HepG2 (cell line): ENCODE results near the gene CNTROB. TPM values are rescaled to one million over a fixed set of nuclear protein-coding genes. Genes with fewer than 3 reads are reported as not detected.
A peak's percentile ranks its signal among the peaks of the same experiment; 100 is the strongest.

ENCODE experiments used
- ATAC-seq: fragments of 200-7000 bp; cut with Tn5 transposase; 3 replicates; pipeline ENCODE4 v1.9.1; 2020; ENCODE audit warnings: mild to moderate bottlenecking, moderate library complexity
- BruUV-seq: library from RNA; stranded (reverse); fragments of 400-500 nt; replicated peaks from 2 replicates; lab custom pipeline; 2021; lab: Mats Ljungman, UMichigan
- CTCF ChIA-PET: fragments of 300-600 bp; formaldehyde crosslinking; extraction: SDS; loops from one replicate; lab custom pipeline; 2021; ENCODE audit warnings: low total read pairs, inconsistent platforms, low intra/inter-chr PET ratio; lab: Yijun Ruan, JAX
- POLR2A ChIA-PET: fragments of 350-600 bp; sonication (Branson Sonifier 250); formaldehyde crosslinking; loops from one replicate; lab custom pipeline; 2020; ENCODE audit warnings: antibody characterized with exemption, inconsistent platforms; lab: Yijun Ruan, JAX
- DNase-seq: peaks from one replicate; pipeline ENCODE4 v3.0.0-alpha.2; 2015; ENCODE audit warnings: low spot score
- FAIRE-seq: peaks from 3 replicates; lab custom pipeline; 2011; peaks lifted over from hg19 to GRCh38; lab: Jason Lieb, UNC
- H2AFZ ChIP-seq: one replicate; pipeline ENCODE4 v1.6.1; 2011; ENCODE audit warnings: low read length, inconsistent platforms
- H3K27ac ChIP-seq: fragments of 300-600 bp; 3 replicates; pipeline ENCODE4 v1.8.0; 2011; ENCODE audit warnings: mixed run types, mild to moderate bottlenecking, mixed read lengths, low read length, inconsistent platforms; ENCODE audit not compliant: insufficient read depth; ENCODE audit errors: extremely low read length
- H3K27me3 ChIP-seq, 2 experiments: fragments of 200-600 bp in 1 of 2; 2 replicates in 1 of 2; 3 replicates in 1 of 2; pipeline versions ENCODE4 v1.6.0 to v1.8.0; 2011; ENCODE audit warnings: low read length in 2 of 2, mild to moderate bottlenecking in 2 of 2, moderate library complexity in 2 of 2, inconsistent platforms in 1 of 2; ENCODE audit not compliant: insufficient read depth in 2 of 2, control insufficient read depth in 1 of 2
- H3K36me3 ChIP-seq, 2 experiments: fragments of 200-600 bp in 1 of 2; replicated peaks in 1 of 2; 2 replicates in 1 of 2; 3 replicates in 1 of 2; pipeline versions ENCODE4 v1.5.1 to v1.8.0; 2011; ENCODE audit warnings: low read length in 2 of 2, inconsistent platforms in 1 of 2; ENCODE audit not compliant: insufficient read depth in 2 of 2, control insufficient read depth in 1 of 2
- H3K4me1 ChIP-seq: 2 replicates; pipeline ENCODE4 v1.5.1; 2012; ENCODE audit warnings: low read length, inconsistent platforms; ENCODE audit not compliant: insufficient read depth
- H3K4me2 ChIP-seq: 2 replicates; pipeline ENCODE4 v1.6.0; 2011; ENCODE audit warnings: low read depth, low read length, inconsistent platforms
- H3K4me3 ChIP-seq, 3 experiments: fragments of 200-600 bp in 1 of 3; sonication (generic), shearing (Covaris generic) in 1 of 3; replicated peaks in 1 of 3; 2 replicates each; pipeline ENCODE4 v1.5.1; 2011 to 2016; ENCODE audit warnings: low read length in 3 of 3, inconsistent platforms in 2 of 3, low read depth in 2 of 3, mild to moderate bottlenecking in 2 of 3, control low read depth in 1 of 3, mixed read lengths in 1 of 3; ENCODE audit not compliant: insufficient read depth in 1 of 3
- H3K79me2 ChIP-seq: one replicate; pipeline ENCODE4 v1.6.1; 2011; ENCODE audit warnings: low read length, inconsistent platforms; ENCODE audit not compliant: insufficient read depth
- H3K9ac ChIP-seq: 2 replicates; pipeline ENCODE4 v1.6.0; 2011; ENCODE audit warnings: mild to moderate bottlenecking, low read depth, low read length, inconsistent platforms; ENCODE audit not compliant: insufficient read depth
- H3K9me3 ChIP-seq: 2 replicates; pipeline ENCODE4 v1.5.1; 2012; ENCODE audit warnings: mild to moderate bottlenecking, low read length
- H4K20me1 ChIP-seq: 2 replicates; pipeline ENCODE4 v1.6.0; 2011; ENCODE audit warnings: inconsistent platforms, mild to moderate bottlenecking, low read length, moderate library complexity; ENCODE audit not compliant: insufficient read depth
- ATF5 ChIP-seq: sonication (generic); formaldehyde crosslinking; IDR thresholded peaks from 2 replicates; pipeline ENCODE4 v1.4.0; 2020; ENCODE audit warnings: mild to moderate bottlenecking, low read depth, missing genetic modification reagents
- CREB3 ChIP-seq: sonication (generic); formaldehyde crosslinking; IDR thresholded peaks from 2 replicates; pipeline ENCODE4 v1.5.0; 2020; ENCODE audit warnings: missing genetic modification reagents
- FOSL2 ChIP-seq: sonication (generic); formaldehyde crosslinking; IDR thresholded peaks from 2 replicates; pipeline ENCODE4 v1.4.0; 2020; ENCODE audit warnings: missing genetic modification reagents
- GATAD2A ChIP-seq: IDR thresholded peaks from 2 replicates; pipeline ENCODE4 v1.6.1; 2016
- KMT2A ChIP-seq: sonication (generic); formaldehyde crosslinking; IDR thresholded peaks from 2 replicates; pipeline ENCODE4 v1.4.0; 2020; ENCODE audit warnings: missing genetic modification reagents
- NFATC3 ChIP-seq: sonication (generic); formaldehyde crosslinking; IDR thresholded peaks from 2 replicates; pipeline ENCODE4 v1.5.1; 2020; ENCODE audit warnings: mild to moderate bottlenecking, missing genetic modification reagents
- NKX3-1 ChIP-seq: sonication (generic); formaldehyde crosslinking; IDR thresholded peaks from 2 replicates; pipeline ENCODE4 v1.5.0; 2020; ENCODE audit warnings: missing genetic modification reagents
- PRDM15 ChIP-seq: sonication (generic); formaldehyde crosslinking; IDR thresholded peaks from 2 replicates; pipeline ENCODE4 v1.4.0; 2020; ENCODE audit warnings: missing genetic modification reagents
- SAP130 ChIP-seq: IDR thresholded peaks from 2 replicates; pipeline ENCODE4 v1.6.1; 2016; ENCODE audit warnings: low read depth
- SIN3A ChIP-seq: IDR thresholded peaks from 2 replicates; pipeline ENCODE4 v1.6.1; 2011; ENCODE audit warnings: low read depth, mild to moderate bottlenecking, control low read depth, low read length, borderline replicate concordance
- SYNCRIP ChIP-seq: fragments of 200-400 bp; formaldehyde crosslinking; IDR thresholded peaks from 2 replicates; pipeline ENCODE4 v1.6.1; 2018; ENCODE audit warnings: mild to moderate bottlenecking, low read depth, low read length; ENCODE audit not compliant: insufficient read depth
- TBX2 ChIP-seq: sonication (generic); formaldehyde crosslinking; IDR thresholded peaks from 2 replicates; pipeline ENCODE4 v1.5.0; 2020; ENCODE audit warnings: missing genetic modification reagents, mild to moderate bottlenecking, borderline replicate concordance
- ZEB1 ChIP-seq: IDR thresholded peaks from 2 replicates; pipeline ENCODE4 v1.6.1; 2012; ENCODE audit warnings: mild to moderate bottlenecking, low read depth, inconsistent platforms; ENCODE audit not compliant: insufficient replicate concordance
- ZNF260 ChIP-seq: sonication (generic); formaldehyde crosslinking; IDR thresholded peaks from 2 replicates; pipeline ENCODE4 v1.4.0; 2020; ENCODE audit warnings: missing genetic modification reagents, low read depth, mild to moderate bottlenecking, borderline replicate concordance
- ZNF562 ChIP-seq: sonication (generic); formaldehyde crosslinking; IDR thresholded peaks from 2 replicates; pipeline ENCODE4 v1.8.0; 2022; ENCODE audit warnings: missing genetic modification reagents, borderline replicate concordance
- ZNF776 ChIP-seq: sonication (generic); formaldehyde crosslinking; IDR thresholded peaks from 2 replicates; pipeline ENCODE4 v1.4.0; 2020; ENCODE audit warnings: mild to moderate bottlenecking, missing genetic modification reagents
- ZNF878 ChIP-seq: sonication (generic); formaldehyde crosslinking; IDR thresholded peaks from 2 replicates; pipeline ENCODE4 v1.8.1; 2023; ENCODE audit warnings: mild to moderate bottlenecking, missing genetic modification reagents, moderate library complexity
- ZUFSP ChIP-seq: sonication (generic); formaldehyde crosslinking; IDR thresholded peaks from 2 replicates; pipeline ENCODE4 v1.9.0; 2021; ENCODE audit warnings: missing genetic modification reagents, mild to moderate bottlenecking, borderline replicate concordance
- WGBS: methylation state at CpG from one replicate; pipeline ENCODE4 v1.1.6; 2017; ENCODE audit warnings: low lambda C conversion rate; 5-methylcytosine and 5-hydroxymethylcytosine counted together
- in situ Hi-C: cut with HindIII; loops from 2 replicates; pipeline ENCODE4 v1.10.0; 2017; ENCODE audit warnings: low pct_unique_long_range_greater_than_20kb; ENCODE audit not compliant: extremely low pct_ligation_motif_present
- intact Hi-C: fragments of 100-400 bp; cut with micrococcal nuclease; formaldehyde crosslinking; loops from one replicate; pipeline ENCODE4 v1.10.0; 2022; ENCODE audit not compliant: unreplicated experiment
- polyA plus RNA-seq, 8 experiments: library from polyadenylated mRNA; depleted of rRNA in 3 of 8; stranded (reverse) in 7 of 8; unstranded in 1 of 8; fragments of >200 nt; fragmentation: Illumina TruSeq in 4 of 8; extraction: Trizol in 4 of 8; gene quantifications; 2 replicates each; pipeline versions ENCODE4 v1.2.1 to v1.2.3, GENCODE V29; 2011 to 2016; ENCODE audit warnings: low read depth in 4 of 8, missing spikeins in 1 of 8, mixed read lengths in 1 of 8; ENCODE audit not compliant: insufficient read depth in 1 of 8
- total RNA-seq, 5 experiments: library from RNA; depleted of rRNA; stranded (reverse); fragments of >200 nt; fragmentation: Illumina TruSeq; extraction: Trizol; gene quantifications; 2 replicates each; pipeline ENCODE4 v1.2.3, GENCODE V29; 2016; ENCODE audit warnings: low read depth in 1 of 5

The CNTROB gene
- total and polyA plus RNA-seq, 2 of the 13 experiments (the other 11 are each of a cell fraction or from before 2014, with no cell fraction given), result 21.2 to 24.1 TPM

GRCh38 chr17:7932949-7933348 lies 943 bp downstream of the CNTROB start:
- ATAC-seq (peak; percentile 34), DNase-seq (peak; percentile 21), FAIRE-seq (peak; percentile 12)
- Histone ChIP-seq H4K20me1 (no peaks in the 10 kb centered on the region), H3K27ac (peak overlapping the region; percentile 67), H3K9ac (peak overlapping the region; percentile 93), H3K36me3 (peaks cover 4 to 18% of the 10 kb centered on the region in 2 experiments; a peak in 4 of 5 replicates), H2AFZ (no peak overlapping the region), H3K27me3 (no peaks in the 10 kb centered on the region; a peak in 1 of 5 replicates), H3K4me2 (peak overlapping the region; percentile 97), H3K79me2 (peaks cover 14% of the 10 kb centered on the region), H3K4me1 (peaks cover 26% of the 10 kb centered on the region), H3K9me3 (no peaks in the 10 kb centered on the region), H3K4me3 (peak overlapping the region; percentile 74 to 93 (median 80))
- CTCF ChIA-PET, result interaction anchor here (0.8 to 1.2 kb wide), 2 partner anchors 56 to 108 kb away, joined by 3 read pairs; no protein-coding TSS in a partner anchor
- intact Hi-C loops (loop anchor here (5.0 kb wide), 1 partner anchor 54 kb away; no protein-coding TSS in a partner anchor), in situ Hi-C loops (no loop called here)
- 7% methylated on average over 16 of the region's 16 CpGs for WGBS
- POLR2A ChIA-PET, result interaction anchor here (0.8 to 3.6 kb wide), 6 partner anchors 11 to 450 kb away, joined by 3 to 27 read pairs (median 5); partner anchors contain the start of genes CYB5D1, NAA38 and RNF227
- BruUV-seq, result no TSS peak
- TF ChIP-seq NFATC3 (CRISPR knock-in tag) (no peak), NKX3-1 (CRISPR knock-in tag) (no peak), TBX2 (0 out of 2 replicates have a peak, but pooled peaks have one; percentile 7), CREB3 (CRISPR knock-in tag) (no peak), FOSL2 (CRISPR knock-in tag) (peak; percentile 40; the same call in 1 of the 2 replicates), ATF5 (CRISPR knock-in tag) (no peak), ZNF562 (CRISPR knock-in tag) (no peak), ZNF260 (CRISPR knock-in tag) (no peak), ZEB1 (peak; percentile 4), ZNF776 (CRISPR knock-in tag) (no peak), SAP130 (CRISPR knock-in tag) (peak; percentile 59), SIN3A (peak; percentile 61; the same call in 1 of the 2 replicates), PRDM15 (CRISPR knock-in tag) (no peak), SYNCRIP (no peak), KMT2A (0 out of 2 replicates have a peak, but pooled peaks have one; percentile 35), ZUFSP (CRISPR knock-in tag) (no peak), ZNF878 (0 out of 2 replicates have a peak, but pooled peaks have one; percentile 25), GATAD2A (peak; percentile 23; the same call in 1 of the 2 replicates)
